PC-3 (cell line): ENCODE measurements around the gene HMSD. TPM values are rescaled to one million over a fixed set of nuclear protein-coding genes. Genes with fewer than 3 reads are reported as not detected.

Experiments used
- ATAC-seq: fragments of 200-7000 bp; cut with Tn5 transposase; 2 replicates; pipeline ENCODE4 v1.9.1; 2020; ENCODE audit warnings: mild to moderate bottlenecking, moderate library complexity
- BruUV-seq: library from RNA; stranded (reverse); fragments of 400-500 nt; replicated peaks from 2 replicates; lab custom pipeline; 2021; lab: Mats Ljungman, UMichigan
- CTCF ChIA-PET: fragments of 300-600 bp; sonication (Branson Sonifier 250); formaldehyde crosslinking; loops from one replicate; lab custom pipeline; 2022; ENCODE audit warnings: antibody characterized with exemption; lab: Charles Lee
- POLR2A ChIA-PET: fragments of 300-600 bp; sonication (Branson Sonifier 250); formaldehyde crosslinking; loops from one replicate; lab custom pipeline; 2022; ENCODE audit warnings: antibody characterized with exemption; ENCODE audit not compliant: unreplicated experiment; lab: Charles Lee
- DNase-seq: peaks from one replicate; pipeline ENCODE4 v3.0.0-alpha.2; 2015
- H2AFZ ChIP-seq: fragments of 300-600 bp; sonication (generic); 2 replicates; pipeline ENCODE4 v1.6.0; 2016; ENCODE audit warnings: antibody characterized with exemption, low read length
- H3F3A ChIP-seq: fragments of 300-600 bp; sonication (generic); one replicate; pipeline ENCODE4 v1.6.0; 2017; ENCODE audit warnings: antibody characterized with exemption, low read length, control low read depth, mild to moderate bottlenecking; ENCODE audit not compliant: unreplicated experiment
- H3K27ac ChIP-seq: fragments of 300-600 bp; sonication (generic); 2 replicates; pipeline ENCODE4 v1.5.1; 2016; ENCODE audit warnings: mild to moderate bottlenecking, low read length
- H3K27me3 ChIP-seq: fragments of 300-600 bp; sonication (generic); 2 replicates; pipeline ENCODE4 v1.6.1; 2016; ENCODE audit warnings: low read length, mixed read lengths
- H3K36me3 ChIP-seq: fragments of 300-600 bp; sonication (generic); 2 replicates; pipeline ENCODE4 v1.6.1; 2016; ENCODE audit warnings: low read depth, mixed run types, low read length, mixed read lengths
- H3K4me1 ChIP-seq: fragments of 300-600 bp; sonication (generic); 2 replicates; pipeline ENCODE4 v1.5.1; 2016; ENCODE audit warnings: low read length; ENCODE audit not compliant: insufficient read depth
- H3K4me2 ChIP-seq: fragments of 300-600 bp; sonication (generic); 2 replicates; pipeline ENCODE4 v1.6.0; 2016; ENCODE audit warnings: low read length
- H3K4me3 ChIP-seq: fragments of 300-600 bp; sonication (generic); 2 replicates; pipeline ENCODE4 v1.5.1; 2016; ENCODE audit warnings: mild to moderate bottlenecking, low read length, mixed read lengths
- H3K79me2 ChIP-seq: fragments of 300-600 bp; sonication (generic); 2 replicates; pipeline ENCODE4 v1.6.1; 2017; ENCODE audit warnings: low read length, mixed read lengths
- H3K9ac ChIP-seq: fragments of 300-600 bp; sonication (generic); 2 replicates; pipeline ENCODE4 v1.6.0; 2016; ENCODE audit warnings: mild to moderate bottlenecking, low read length
- H3K9me2 ChIP-seq: fragments of 300-600 bp; sonication (generic); replicated peaks from 2 replicates; pipeline ENCODE4 v1.6.1; 2016; ENCODE audit warnings: mixed run types, low read length, mixed read lengths
- H3K9me3 ChIP-seq: fragments of 300-600 bp; sonication (generic); 2 replicates; pipeline ENCODE4 v1.6.1; 2016; ENCODE audit warnings: low read length, mixed read lengths
- H4K20me1 ChIP-seq: fragments of 300-600 bp; sonication (generic); 2 replicates; pipeline ENCODE4 v1.6.1; 2016; ENCODE audit warnings: low read length, mixed read lengths
- CTCF ChIP-seq: fragments of 300-600 bp; sonication (generic); conservative IDR thresholded peaks from 2 replicates; pipeline ENCODE4 v1.5.1; 2017; ENCODE audit warnings: antibody characterized with exemption, low read depth, mild to moderate bottlenecking, low read length
- EZH2 ChIP-seq: fragments of 300-600 bp; sonication (generic); IDR thresholded peaks from one replicate; pipeline ENCODE4 v1.6.1; 2017; ENCODE audit warnings: antibody characterized with exemption, mild to moderate bottlenecking, low read length; ENCODE audit not compliant: unreplicated experiment
- EZH2phosphoT487 ChIP-seq: fragments of 300-600 bp; sonication (generic); IDR thresholded peaks from 2 replicates; pipeline ENCODE4 v1.6.1; 2018; ENCODE audit warnings: mild to moderate bottlenecking, antibody characterized with exemption, low read length, borderline replicate concordance
- intact Hi-C: fragments of 100-400 bp; cut with micrococcal nuclease; formaldehyde crosslinking; loops from 2 replicates; pipeline ENCODE4 v1.9.0; 2023
- total RNA-seq: library from RNA; depleted of rRNA; stranded (reverse); fragments of >200 nt; gene quantifications from 2 replicates; pipeline ENCODE4 v1.2.3, GENCODE V29; 2014

Gene HMSD
- total RNA-seq, 1 experiment from 2014 or later = 0.40 TPM

DNA sequence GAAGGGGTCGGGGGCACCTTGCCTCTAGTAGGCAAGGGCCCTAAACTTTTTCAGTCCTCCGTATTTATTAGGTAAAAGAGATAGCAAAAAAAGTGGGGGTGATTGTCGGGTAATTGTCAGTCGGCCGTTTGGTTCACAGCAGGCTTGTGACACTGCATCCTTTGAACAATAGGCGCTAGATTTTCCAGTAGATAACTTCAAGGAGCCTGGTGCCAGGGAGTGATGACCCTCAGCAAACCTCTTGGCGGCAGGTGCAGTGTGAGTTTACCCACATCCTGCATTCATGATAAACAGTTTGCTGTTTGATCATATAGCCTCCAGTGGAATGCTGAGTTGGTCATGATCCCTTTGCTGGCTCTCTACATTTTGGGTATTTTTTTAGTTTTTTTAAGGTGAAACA is 43.6 kb downstream of the HMSD start:
- Histone ChIP-seq H3K9ac (no peak overlapping the region), H4K20me1 (no peaks in the 10 kb centered on the region), H3K9me2 (no peaks in the 10 kb centered on the region), H3K79me2 (no peaks in the 10 kb centered on the region), H3F3A (no peaks in the 10 kb centered on the region), H2AFZ (no peak overlapping the region), H3K36me3 (peaks cover 12% of the 10 kb centered on the region), H3K4me3 (no peak overlapping the region), H3K9me3 (peaks cover 13% of the 10 kb centered on the region; the same call in 1 of the 2 replicates), H3K27me3 (no peaks in the 10 kb centered on the region), H3K27ac (no peak overlapping the region), H3K4me2 (no peak overlapping the region), H3K4me1 (0 out of 2 replicates have a peak, but pooled peaks cover 8% of the 10 kb centered on the region)
- BruUV-seq = no TSS peak
- intact Hi-C loops = no loop called here
- TF ChIP-seq EZH2 (no peak), CTCF (no peak), EZH2phosphoT487 (no peak)
- ATAC-seq = no peak
- DNase-seq = no peak
- ChIA-PET POLR2A (interaction anchor here (0.6 kb wide), 1 partner anchor 388 kb away, joined by 4 read pairs; no protein-coding TSS in a partner anchor), CTCF (no interaction called here)

DNA sequence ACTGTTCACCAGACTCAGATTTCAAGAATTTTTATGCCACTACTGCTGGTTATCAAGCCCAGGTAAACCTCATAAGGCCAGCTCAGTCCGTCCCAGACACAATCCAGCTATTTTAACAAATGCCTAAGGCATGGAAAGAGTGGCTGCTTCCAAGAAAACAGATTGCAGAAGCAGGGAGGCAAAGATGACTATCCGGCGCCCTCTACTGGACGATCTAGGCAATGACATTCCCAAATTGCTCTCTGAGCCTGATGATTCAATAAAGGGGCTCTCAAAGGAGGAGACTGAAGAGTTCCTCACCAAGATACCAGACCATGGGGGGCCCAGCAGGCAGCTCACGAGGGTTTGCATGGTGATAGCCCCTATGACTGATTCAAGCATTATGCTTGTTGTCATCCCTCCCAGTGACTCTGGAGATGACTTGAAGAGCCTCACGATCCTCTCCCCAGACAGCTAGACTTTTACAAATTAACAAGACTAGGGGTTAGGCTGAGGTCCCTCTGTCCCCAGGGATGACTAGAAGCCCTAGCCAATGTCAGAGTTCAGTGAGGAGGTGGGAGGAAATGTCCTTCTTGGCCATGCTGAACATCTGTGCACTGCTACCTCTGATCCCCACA is 45.8 kb downstream of the HMSD start:
- POLR2A ChIA-PET = no interaction called here
- no peaks in the 10 kb centered on the region for H3F3A ChIP-seq
- ATAC-seq (peak; percentile 37), DNase-seq (peak; percentile 62)
- H2AFZ ChIP-seq = no peak overlapping the region
- no peaks in the 10 kb centered on the region for H3K9me2 ChIP-seq
- BruUV-seq = no TSS peak
- H3K27ac ChIP-seq = no peak overlapping the region
- H4K20me1 ChIP-seq = no peaks in the 10 kb centered on the region
- CTCF ChIA-PET = interaction anchor here (1.0 kb wide), 1 partner anchor 46 kb away, joined by 5 read pairs; the partner anchor contains the start of gene HMSD
- 0 out of 2 replicates have a peak, but pooled peaks cover 7% of the 10 kb centered on the region for H3K36me3 ChIP-seq
- H3K79me2 ChIP-seq = no peaks in the 10 kb centered on the region
- no peak overlapping the region for H3K4me2 ChIP-seq
- intact Hi-C loops = no loop called here
- H3K4me1 ChIP-seq = 0 out of 2 replicates have a peak, but pooled peaks cover 8% of the 10 kb centered on the region
- no peak overlapping the region for H3K9ac ChIP-seq
- H3K27me3 ChIP-seq = no peaks in the 10 kb centered on the region
- TF ChIP-seq EZH2 (no peak), CTCF (peak; percentile 87), EZH2phosphoT487 (no peak)
- H3K4me3 ChIP-seq = no peak overlapping the region
- H3K9me3 ChIP-seq = peaks cover 13% of the 10 kb centered on the region; the same call in 1 of the 2 replicates

DNA sequence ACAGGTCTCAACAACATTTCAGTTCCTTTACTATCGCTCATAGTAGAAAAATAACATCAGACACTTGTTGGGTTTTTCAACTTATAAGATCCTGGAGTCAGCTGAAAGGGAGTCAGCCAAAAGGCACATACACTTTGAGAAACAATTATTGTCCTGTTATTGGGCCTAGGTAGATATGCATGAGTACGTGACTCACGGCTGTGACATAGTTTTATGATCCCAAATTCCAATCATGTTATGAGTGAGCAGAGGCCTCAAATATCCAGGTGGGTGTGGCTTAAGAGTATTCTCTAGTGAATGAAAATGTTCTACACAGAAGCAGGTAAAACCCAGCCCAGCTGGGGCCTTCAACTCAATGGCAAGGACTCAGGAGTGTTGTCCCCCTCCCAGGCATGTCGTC is 47.9 kb downstream of the HMSD start:
- CTCF ChIA-PET = no interaction called here
- H3K9me3 ChIP-seq = peaks cover 13% of the 10 kb centered on the region; the same call in 1 of the 2 replicates
- H4K20me1 ChIP-seq = no peaks in the 10 kb centered on the region
- 0 out of 2 replicates have a peak, but pooled peaks cover 8% of the 10 kb centered on the region for H3K4me1 ChIP-seq
- H2AFZ ChIP-seq = no peak overlapping the region
- BruUV-seq = no TSS peak
- no peaks in the 10 kb centered on the region for H3K27me3 ChIP-seq
- no peak for TF ChIP-seq CTCF
- no peak for TF ChIP-seq EZH2phosphoT487
- no peak for TF ChIP-seq EZH2
- no peak overlapping the region for H3K9ac ChIP-seq
- POLR2A ChIA-PET = no interaction called here
- DNase-seq (peak; percentile 52), ATAC-seq (peak; percentile 31; the same call in 1 of the 2 replicates)
- no peaks in the 10 kb centered on the region for H3K9me2 ChIP-seq
- 0 out of 2 replicates have a peak, but pooled peaks cover 7% of the 10 kb centered on the region for H3K36me3 ChIP-seq
- no peaks in the 10 kb centered on the region for H3K79me2 ChIP-seq
- intact Hi-C loops = no loop called here
- H3K4me3 ChIP-seq = no peak overlapping the region
- no peaks in the 10 kb centered on the region for H3F3A ChIP-seq
- H3K27ac ChIP-seq = no peak overlapping the region
- H3K4me2 ChIP-seq = no peak overlapping the region
